SK-N-MC (cell line): ENCODE measurements around the gene SNX32.

Source experiments
- EZH2 ChIP-seq: fragments of 200-600 bp; sonication (generic); IDR thresholded peaks from one replicate; pipeline ENCODE4 v1.6.1; 2017; ENCODE audit warnings: antibody characterized with exemption
- FOXP2 ChIP-seq: optimal IDR thresholded peaks from 2 replicates; pipeline ENCODE3; 2011; ENCODE audit warnings: mild to moderate bottlenecking, moderate library complexity; ENCODE audit not compliant: insufficient read depth; ENCODE audit errors: extremely low read length, control extremely low read depth
- POLR2AphosphoS5 ChIP-seq: IDR thresholded peaks from 2 replicates; pipeline ENCODE4 v1.6.1; 2012; ENCODE audit warnings: mild to moderate bottlenecking, low read depth, low read length, borderline replicate concordance

GRCh38 chr11:65822776-65823528 lies 10.8 kb upstream of the SNX32 start:
- no peak for TF ChIP-seq POLR2AphosphoS5
- no peak for TF ChIP-seq EZH2
- TF ChIP-seq FOXP2 = no peak
